Measurements from ENCODE around the gene RRP15. TPM values are rescaled to one million over a fixed set of nuclear protein-coding genes. Genes with fewer than 3 reads are reported as not detected.

The RRP15 gene
- total and polyA plus RNA-seq, 9 of the 15 experiments (the other 6 are each of a cell fraction or from before 2014, with no cell fraction given) = 9.5 to 58.1 (median 29.3) TPM

DNA sequence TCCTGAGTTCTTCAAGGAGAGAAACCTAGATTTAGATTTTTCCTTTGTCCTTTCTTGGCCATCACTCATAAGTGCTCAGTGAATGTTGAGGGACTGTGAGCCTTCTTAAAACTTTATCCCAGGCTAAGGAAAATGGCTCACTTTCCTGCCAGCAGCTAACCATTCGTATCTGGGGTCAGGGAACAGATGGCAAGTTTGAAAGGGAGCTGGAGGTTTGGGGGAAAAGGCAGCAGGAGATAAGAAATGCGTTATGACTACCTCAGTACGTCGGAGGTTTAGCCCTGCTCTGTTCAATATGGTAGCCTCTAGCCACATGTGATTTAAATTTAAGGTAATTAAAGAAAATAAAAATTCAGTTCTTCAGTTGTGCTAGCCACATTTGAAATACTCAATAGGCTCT lies 13.3 kb downstream of the RRP15 start (continued):
- TF ChIP-seq ZNF143 (CRISPR knock-in tag; IDR thresholded peaks at IDR 0.05) (no peak), ZNF639 (CRISPR knock-in tag; conservative IDR thresholded peaks at IDR 0.05 in 1 of 2, IDR thresholded peaks at IDR 0.05 in 1 of 2) (no peak), PML (IDR thresholded peaks at IDR 0.05; ENCODE audit: low read length) (peak; percentile 76), KAT2B (IDR thresholded peaks at IDR 0.05; ENCODE audit: low read depth, low read length) (no peak), CBFA2T3 (IDR thresholded peaks at IDR 0.05) (peak; percentile 96), ZMIZ1 (IDR thresholded peaks at IDR 0.05; ENCODE audit: low read depth in 2 of 2, low read length in 2 of 2) (peak in 1 of 2 experiments; percentile 52; a peak in 1 of 4 replicates), TAF1 (IDR thresholded peaks at IDR 0.05; ENCODE audit: control insufficient read depth, extremely low read depth, insufficient read depth, low read length, severe bottlenecking) (peak; percentile 17), MYNN (IDR thresholded peaks at IDR 0.05) (no peak), MYNN (CRISPR knock-in tag; IDR thresholded peaks at IDR 0.05) (no peak), CBX3 (IDR thresholded peaks at IDR 0.05; ENCODE audit: borderline replicate concordance in 1 of 2, low read length in 2 of 2) (peak in 1 of 2 experiments; percentile 82; a peak in 1 of 3 replicates), HDGF (IDR thresholded peaks at IDR 0.05) (no peak), MYBL2 (IDR thresholded peaks at IDR 0.05; ENCODE audit: low read depth) (peak; percentile 79), MYBL2 (CRISPR knock-in tag; IDR thresholded peaks at IDR 0.05; ENCODE audit: borderline replicate concordance) (no peak), SOX6 (IDR thresholded peaks at IDR 0.05) (peak; percentile 16; the same call in 1 of the 2 replicates)

Data from K562 (cell line).